ENCODE data around the gene EVI2B.

- no peak for TF ChIP-seq CTCF (conservative IDR thresholded peaks at IDR 0.05; ENCODE audit: low read depth, low read length)
- TF ChIP-seq EZH2phosphoT487 (IDR thresholded peaks at IDR 0.05; ENCODE audit: borderline replicate concordance, low read length), result no peak
- TF ChIP-seq EZH2 (IDR thresholded peaks at IDR 0.05; ENCODE audit: low read length, unreplicated experiment), result no peak
Measured at GRCh38 chr17:31297090-31297489, 16.8 kb downstream of the EVI2B start, which contains the start of gene OMG.

All from PC-3 (cell line).